ENCODE results near the gene TRIM72. TPM values are rescaled to one million over a fixed set of nuclear protein-coding genes. Genes with fewer than 3 reads are reported as not detected.

TRIM72 gene
- total RNA-seq, 6 experiments from 2014 or later: 0.05 TPM; not detected in 5

DNA sequence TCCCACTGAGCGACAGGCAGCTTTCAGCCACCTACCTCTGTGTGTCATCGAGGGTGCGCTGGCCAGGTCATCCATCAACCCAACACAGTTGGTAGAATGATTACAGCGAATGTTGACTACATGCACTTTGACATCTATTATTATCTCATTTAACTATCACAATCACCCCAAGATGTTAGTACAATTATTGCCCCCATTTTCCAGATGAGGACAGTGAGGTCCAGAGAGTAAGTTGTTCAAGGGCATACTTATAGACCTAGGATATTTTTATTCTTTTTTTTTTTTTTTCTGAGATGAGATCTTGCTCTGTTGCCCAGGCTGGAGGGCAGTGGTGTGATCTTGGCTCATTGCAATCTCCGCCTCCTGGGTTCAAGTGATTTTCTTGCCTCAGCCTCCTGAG is 37.5 kb downstream of the TRIM72 start:
- peaks cover 6% of the 10 kb centered on the region for H3K4me1 Mint-ChIP-seq (ENCODE audit: low read depth)
- TF ChIP-seq, protein P1, sequence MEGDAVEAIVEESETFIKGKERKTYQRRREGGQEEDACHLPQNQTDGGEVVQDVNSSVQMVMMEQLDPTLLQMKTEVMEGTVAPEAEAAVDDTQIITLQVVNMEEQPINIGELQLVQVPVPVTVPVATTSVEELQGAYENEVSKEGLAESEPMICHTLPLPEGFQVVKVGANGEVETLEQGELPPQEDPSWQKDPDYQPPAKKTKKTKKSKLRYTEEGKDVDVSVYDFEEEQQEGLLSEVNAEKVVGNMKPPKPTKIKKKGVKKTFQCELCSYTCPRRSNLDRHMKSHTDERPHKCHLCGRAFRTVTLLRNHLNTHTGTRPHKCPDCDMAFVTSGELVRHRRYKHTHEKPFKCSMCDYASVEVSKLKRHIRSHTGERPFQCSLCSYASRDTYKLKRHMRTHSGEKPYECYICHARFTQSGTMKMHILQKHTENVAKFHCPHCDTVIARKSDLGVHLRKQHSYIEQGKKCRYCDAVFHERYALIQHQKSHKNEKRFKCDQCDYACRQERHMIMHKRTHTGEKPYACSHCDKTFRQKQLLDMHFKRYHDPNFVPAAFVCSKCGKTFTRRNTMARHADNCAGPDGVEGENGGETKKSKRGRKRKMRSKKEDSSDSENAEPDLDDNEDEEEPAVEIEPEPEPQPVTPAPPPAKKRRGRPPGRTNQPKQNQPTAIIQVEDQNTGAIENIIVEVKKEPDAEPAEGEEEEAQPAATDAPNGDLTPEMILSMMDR (IDR thresholded peaks at IDR 0.05): no peak
- no peaks in the 10 kb centered on the region for H3K36me3 Mint-ChIP-seq (ENCODE audit: low read depth)
- no peak overlapping the region for H3K4me3 Mint-ChIP-seq
- DNase-seq: no peak
- H3K27me3 Mint-ChIP-seq (ENCODE audit: insufficient read depth): peaks cover 19% of the 10 kb centered on the region
- no peak overlapping the region for H3K27ac Mint-ChIP-seq
- no peaks in the 10 kb centered on the region for H3K9me3 Mint-ChIP-seq

DNA sequence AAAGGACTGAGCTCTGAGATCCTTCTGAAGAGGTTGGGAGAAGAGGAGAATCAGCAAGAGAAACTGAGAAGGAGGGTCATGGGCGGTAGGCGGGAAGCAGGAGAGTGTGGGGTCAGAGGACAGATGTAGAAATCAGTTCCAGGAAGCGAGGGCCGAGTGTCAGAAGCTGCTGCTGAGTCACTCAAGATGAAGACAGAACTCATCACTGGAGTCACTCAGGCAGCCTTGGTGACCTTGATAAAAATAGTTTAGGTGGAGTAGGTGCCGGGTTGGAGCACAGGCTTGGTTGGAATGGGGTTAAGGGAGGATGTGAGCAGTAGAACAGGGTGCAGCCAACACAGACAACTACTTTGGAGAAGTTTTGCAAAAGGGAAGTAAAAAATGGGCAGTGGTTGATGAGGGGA is 39.7 kb downstream of the TRIM72 start:
- H3K9me3 Mint-ChIP-seq: no peaks in the 10 kb centered on the region
- TF ChIP-seq, protein P1 (IDR thresholded peaks at IDR 0.05): no peak
- peaks cover 18% of the 10 kb centered on the region for H3K27me3 Mint-ChIP-seq (ENCODE audit: insufficient read depth)
- peaks cover 6% of the 10 kb centered on the region for H3K4me1 Mint-ChIP-seq (ENCODE audit: low read depth)
- no peak overlapping the region for H3K27ac Mint-ChIP-seq
- no peak overlapping the region for H3K4me3 Mint-ChIP-seq
- no peak for DNase-seq
- no peaks in the 10 kb centered on the region for H3K36me3 Mint-ChIP-seq (ENCODE audit: low read depth)

- H3K27ac Mint-ChIP-seq: no peak overlapping the region
These were observed 42.5 kb downstream of the TRIM72 start for GRCh38 chr16:31256466-31256865.

DNA sequence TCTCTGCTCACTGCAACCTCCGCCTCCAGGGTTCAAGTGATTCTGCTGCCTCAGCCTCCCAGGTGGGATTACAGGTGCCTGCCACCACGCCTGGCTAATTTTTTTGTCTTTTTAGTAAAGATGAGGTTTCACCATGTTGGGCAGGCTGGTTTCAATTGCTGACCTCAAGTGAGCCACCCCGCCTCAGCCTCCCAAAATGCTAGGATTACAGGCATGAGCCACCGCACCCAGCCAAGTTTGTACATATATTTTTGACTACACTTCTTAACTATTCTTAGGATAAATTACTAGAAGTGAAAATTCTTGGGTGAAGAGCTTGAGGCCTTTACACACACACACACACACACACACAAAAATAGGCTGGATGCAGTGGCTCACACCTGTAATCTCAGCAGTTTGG is 44.4 kb downstream of the TRIM72 start:
- Mint-ChIP-seq H3K4me1 (ENCODE audit: low read depth) (peaks cover 6% of the 10 kb centered on the region), H3K27me3 (ENCODE audit: insufficient read depth) (peaks cover 31% of the 10 kb centered on the region), H3K4me3 (no peak overlapping the region), H3K36me3 (ENCODE audit: low read depth) (no peaks in the 10 kb centered on the region), H3K9me3 (no peaks in the 10 kb centered on the region), H3K27ac (no peak overlapping the region)
- TF ChIP-seq, protein P1 (IDR thresholded peaks at IDR 0.05): no peak
- DNase-seq: no peak

More at GRCh38 chr16:31256466-31256865, 42.5 kb downstream of the TRIM72 start:
- H3K9me3 Mint-ChIP-seq: no peaks in the 10 kb centered on the region
- H3K4me3 Mint-ChIP-seq: no peak overlapping the region
- TF ChIP-seq, protein P1 (IDR thresholded peaks at IDR 0.05): no peak
- H3K4me1 Mint-ChIP-seq (ENCODE audit: low read depth): peaks cover 6% of the 10 kb centered on the region
- DNase-seq: no peak
- peaks cover 27% of the 10 kb centered on the region for H3K27me3 Mint-ChIP-seq (ENCODE audit: insufficient read depth)
- H3K36me3 Mint-ChIP-seq (ENCODE audit: low read depth): no peaks in the 10 kb centered on the region

DNA sequence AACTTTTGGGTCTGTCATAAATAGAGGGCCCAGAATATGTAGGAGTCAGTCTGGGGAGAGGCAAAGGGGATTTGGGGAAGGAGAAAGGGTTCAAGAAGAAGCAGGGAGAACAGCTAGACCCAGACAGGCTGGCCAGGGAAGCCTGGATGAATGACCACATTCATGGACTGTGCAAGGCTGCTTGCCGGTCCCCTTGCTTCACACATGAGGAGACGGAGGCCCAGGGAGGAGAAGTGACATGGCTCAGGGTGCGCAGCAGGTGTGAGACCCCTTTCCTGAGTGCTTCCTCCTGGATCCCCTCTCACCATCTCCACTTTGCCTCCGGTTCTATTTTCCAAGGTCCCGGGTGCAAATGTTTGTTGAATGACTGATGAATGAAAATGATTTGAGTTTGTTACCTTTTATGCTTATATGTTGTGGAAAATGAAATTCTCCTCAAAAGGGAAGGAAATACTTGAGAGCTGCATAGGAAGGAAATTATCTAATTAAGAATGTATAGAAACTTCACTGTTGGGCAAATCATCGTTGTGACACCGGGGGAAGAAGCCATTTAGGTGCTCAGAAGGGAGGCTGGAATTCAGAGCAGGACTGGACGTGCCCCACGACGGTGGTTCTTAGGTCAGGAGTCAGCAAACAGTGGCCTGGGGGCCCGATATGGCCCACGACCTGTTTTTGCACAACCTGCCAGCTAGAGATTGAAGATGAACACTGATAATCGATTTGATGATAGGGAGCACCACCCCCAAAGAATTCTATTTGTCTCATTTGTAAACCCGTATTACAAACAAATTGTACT is 46.4 kb downstream of the TRIM72 start:
- Mint-ChIP-seq H3K27ac (no peak overlapping the region), H3K4me1 (ENCODE audit: low read depth) (no peaks in the 10 kb centered on the region), H3K9me3 (no peaks in the 10 kb centered on the region), H3K4me3 (no peak overlapping the region), H3K27me3 (ENCODE audit: insufficient read depth) (peaks cover 33% of the 10 kb centered on the region), H3K36me3 (ENCODE audit: low read depth) (no peaks in the 10 kb centered on the region)
- TF ChIP-seq, protein P1 (IDR thresholded peaks at IDR 0.05): no peak
- no peak for DNase-seq
